Activated B cell treated with CpG ODN at 0.5 μM for 24 hours (primary cell): ENCODE measurements around the gene HSF2BP. TPM values are rescaled to one million over a fixed set of nuclear protein-coding genes. Genes with fewer than 3 reads are reported as not detected.

Source experiments
- ATAC-seq: fragments of 200-7000 bp; cut with Tn5 transposase; one replicate; pipeline ENCODE4 v1.10.0; 2021; ENCODE audit warnings: low read depth, mild to moderate bottlenecking, moderate library complexity
- CTCF ChIA-PET: fragments of 350-600 bp; sonication (Branson Sonifier 250); formaldehyde crosslinking; loops from one replicate; lab custom pipeline; 2021; ENCODE audit warnings: antibody characterized with exemption; lab: Charles Lee
- POLR2A ChIA-PET: fragments of 350-600 bp; sonication (Branson Sonifier 250); formaldehyde crosslinking; loops from one replicate; lab custom pipeline; 2021; ENCODE audit warnings: antibody characterized with exemption; lab: Charles Lee
- DNase-seq: peaks from one replicate; pipeline ENCODE4 v3.0.0; 2022
- H3K27ac Mint-ChIP-seq: one replicate; pipeline ENCODE4 v1.8.0; 2020; ENCODE audit warnings: mixed read lengths
- H3K27me3 Mint-ChIP-seq: one replicate; pipeline ENCODE4 v1.8.0; 2021; ENCODE audit warnings: mixed read lengths
- H3K36me3 Mint-ChIP-seq: one replicate; pipeline ENCODE4 v1.8.0; 2021; ENCODE audit warnings: low read depth, mixed read lengths
- H3K4me1 Mint-ChIP-seq: one replicate; pipeline ENCODE4 v1.8.0; 2021; ENCODE audit warnings: mixed read lengths
- H3K4me3 Mint-ChIP-seq: one replicate; pipeline ENCODE4 v1.8.0; 2020; ENCODE audit warnings: mild to moderate bottlenecking, mixed read lengths
- H3K9me3 Mint-ChIP-seq: one replicate; pipeline ENCODE4 v1.8.0; 2020; ENCODE audit warnings: mixed read lengths
- CTCF ChIP-seq: fragments of 200-600 bp; IDR thresholded peaks from one replicate; pipeline ENCODE4 v1.8.0; 2022; ENCODE audit warnings: antibody characterized with exemption, mild to moderate bottlenecking
- intact Hi-C: fragments of 100-400 bp; cut with micrococcal nuclease; formaldehyde crosslinking; loops from one replicate; pipeline ENCODE4 v1.15.1; 2024
- total RNA-seq: library from RNA; stranded (reverse); gene quantifications from 2 replicates; pipeline ENCODE4 v1.2.3, GENCODE V29; 2022

The HSF2BP gene
- total RNA-seq, 1 donor from 2014 or later: 0.58 TPM

DNA sequence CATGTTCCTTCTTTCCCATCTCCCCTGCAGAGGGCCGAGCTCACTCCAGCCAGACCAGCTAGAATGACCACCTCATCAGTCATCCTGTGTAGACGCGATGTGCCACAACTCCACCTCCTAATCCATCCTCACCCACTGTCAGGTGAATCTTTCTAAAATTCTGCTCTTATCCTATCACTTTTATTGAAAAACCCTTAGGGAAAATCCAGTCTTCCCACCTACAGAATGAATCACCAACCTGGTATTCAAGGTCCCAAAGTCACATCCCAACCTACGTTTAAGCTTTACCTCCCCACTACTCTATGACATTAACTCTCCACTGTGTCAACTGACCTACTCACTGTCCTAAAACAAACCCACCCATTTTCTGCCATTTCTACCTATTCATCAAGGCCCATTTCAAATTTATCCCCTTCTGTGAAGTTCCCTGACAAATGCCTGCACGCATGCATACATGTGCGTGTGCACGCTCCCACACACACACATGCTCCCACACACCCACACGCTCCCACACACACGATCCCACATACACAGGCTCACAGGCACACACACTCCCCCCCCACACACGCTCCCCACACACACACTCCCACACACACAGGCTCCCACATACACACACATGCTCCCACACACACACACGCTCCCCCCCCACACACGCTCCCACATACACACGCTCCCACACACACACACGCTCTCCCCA is 27.7 kb downstream of the HSF2BP start:
- Mint-ChIP-seq H3K27me3 (peaks cover 2% of the 10 kb centered on the region), H3K4me1 (no peaks in the 10 kb centered on the region), H3K4me3 (no peak overlapping the region), H3K36me3 (no peaks in the 10 kb centered on the region), H3K9me3 (no peaks in the 10 kb centered on the region), H3K27ac (no peak overlapping the region)
- TF ChIP-seq CTCF: no peak
- POLR2A ChIA-PET: no interaction called here
- CTCF ChIA-PET: no interaction called here
- intact Hi-C loops: no loop called here
- no peak for DNase-seq
- no peak for ATAC-seq

- H3K9me3 Mint-ChIP-seq: no peaks in the 10 kb centered on the region
- TF ChIP-seq CTCF: no peak
- H3K4me3 Mint-ChIP-seq: no peak overlapping the region
- intact Hi-C loops: no loop called here
- POLR2A ChIA-PET: no interaction called here
- DNase-seq: no peak
- H3K4me1 Mint-ChIP-seq: peaks cover 1% of the 10 kb centered on the region
- CTCF ChIA-PET: interaction anchor here (1.1 kb wide), 1 partner anchor 16 kb away, joined by 3 read pairs; no protein-coding TSS in a partner anchor
- H3K36me3 Mint-ChIP-seq: no peaks in the 10 kb centered on the region
- ATAC-seq: no peak
- H3K27ac Mint-ChIP-seq: no peak overlapping the region
- peaks cover 6% of the 10 kb centered on the region for H3K27me3 Mint-ChIP-seq
Measured at GRCh38 chr21:43627527-43627926, 31.8 kb downstream of the HSF2BP start.

DNA sequence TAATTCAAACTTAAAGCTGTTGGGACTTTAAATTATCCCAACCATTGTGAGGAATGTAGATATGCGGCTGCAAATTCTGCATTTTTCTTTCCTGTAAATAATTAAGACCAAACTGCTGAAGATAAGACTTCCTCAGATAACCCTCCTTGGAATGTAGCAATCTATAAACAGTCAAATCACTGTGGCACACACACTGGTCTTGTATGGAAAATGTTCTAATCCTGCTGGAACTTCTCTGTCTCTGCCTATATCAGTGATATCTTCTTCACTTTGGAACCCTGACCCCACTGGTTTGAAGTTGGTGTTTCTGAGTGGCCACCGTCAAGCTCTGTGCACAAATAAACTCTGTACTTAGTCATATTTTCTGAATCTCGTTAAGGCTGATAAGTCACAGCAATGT is 32.9 kb downstream of the HSF2BP start:
- Mint-ChIP-seq H3K27ac (no peak overlapping the region), H3K4me3 (no peak overlapping the region), H3K36me3 (no peaks in the 10 kb centered on the region), H3K27me3 (peaks cover 6% of the 10 kb centered on the region), H3K9me3 (no peaks in the 10 kb centered on the region), H3K4me1 (peaks cover 13% of the 10 kb centered on the region)
- intact Hi-C loops: no loop called here
- no peak for TF ChIP-seq CTCF
- ChIA-PET POLR2A (no interaction called here), CTCF (interaction anchor here (1.1 kb wide), 1 partner anchor 15 kb away, joined by 3 read pairs; no protein-coding TSS in a partner anchor)
- ATAC-seq: no peak
- DNase-seq: no peak

GRCh38 chr21:43624339-43624738 is 34.9 kb downstream of the HSF2BP start:
- H3K4me1 Mint-ChIP-seq: peaks cover 21% of the 10 kb centered on the region
- no peak overlapping the region for H3K4me3 Mint-ChIP-seq
- ChIA-PET POLR2A (no interaction called here), CTCF (no interaction called here)
- DNase-seq: no peak
- H3K9me3 Mint-ChIP-seq: peaks cover 3% of the 10 kb centered on the region
- H3K27ac Mint-ChIP-seq: no peak overlapping the region
- no peak for ATAC-seq
- intact Hi-C loops: no loop called here
- H3K27me3 Mint-ChIP-seq: peaks cover 4% of the 10 kb centered on the region
- no peak for TF ChIP-seq CTCF
- peaks cover 4% of the 10 kb centered on the region for H3K36me3 Mint-ChIP-seq

DNA sequence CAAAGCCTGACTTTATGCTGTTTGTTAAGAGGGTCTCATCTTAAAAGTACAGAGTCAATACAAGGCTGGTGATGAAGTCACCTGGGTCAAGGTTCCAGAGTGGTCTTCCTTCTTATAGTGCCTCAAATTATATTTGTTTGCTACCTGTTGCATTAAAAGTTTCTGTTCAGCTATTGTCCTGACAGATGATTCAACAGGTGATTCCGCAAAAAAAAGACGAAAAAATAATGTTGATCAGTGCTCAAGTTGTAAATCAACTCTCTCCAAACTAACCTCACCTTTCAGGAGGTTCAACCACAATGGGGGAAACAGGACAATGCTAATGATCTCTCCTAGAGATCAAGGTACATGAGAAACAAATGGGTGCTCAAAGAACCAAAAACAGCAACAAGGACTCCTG is 35.7 kb downstream of the HSF2BP start:
- TF ChIP-seq CTCF: no peak
- Mint-ChIP-seq H3K27ac (no peak overlapping the region), H3K9me3 (peaks cover 3% of the 10 kb centered on the region), H3K36me3 (peaks cover 4% of the 10 kb centered on the region), H3K4me3 (no peak overlapping the region), H3K27me3 (peaks cover 4% of the 10 kb centered on the region), H3K4me1 (peaks cover 21% of the 10 kb centered on the region)
- POLR2A ChIA-PET: no interaction called here
- CTCF ChIA-PET: no interaction called here
- DNase-seq (no peak), ATAC-seq (no peak)
- intact Hi-C loops: no loop called here
